Sigmoid colon (tissue), 7 donors: ENCODE data around the gene SLC25A51. TPM values are rescaled to one million over a fixed set of nuclear protein-coding genes. Genes with fewer than 3 reads are reported as not detected.

Experiments
- DNase-seq: peaks from one replicate; pipeline ENCODE4 v3.0.0-alpha.2; 2019
- H3K27ac ChIP-seq, 4 donors: fragments of 200-600 bp; sonication (generic); one replicate each; pipeline ENCODE4 v1.5.1; 2016 to 2019; ENCODE audit warnings: mild to moderate bottlenecking in 1 of 4
- H3K27me3 ChIP-seq, 3 donors: fragments of 200-600 bp; sonication (generic); one replicate each; pipeline ENCODE4 v1.5.1; 2019; ENCODE audit warnings: mild to moderate bottlenecking in 1 of 3
- H3K36me3 ChIP-seq, 4 donors: fragments of 200-600 bp; sonication (generic); one replicate each; pipeline ENCODE4 v1.5.1; 2016 to 2019
- H3K4me1 ChIP-seq, 4 donors: fragments of 200-600 bp; sonication (generic); one replicate each; pipeline ENCODE4 v1.5.1; 2017 to 2019
- H3K4me3 ChIP-seq, 4 donors: fragments of 200-600 bp; sonication (generic); one replicate each; pipeline ENCODE4 v1.5.1; 2017 to 2019; ENCODE audit warnings: mild to moderate bottlenecking in 2 of 4, moderate library complexity in 1 of 4
- H3K9me3 ChIP-seq, 4 donors: fragments of 200-600 bp in 3 of 4; sonication (generic) in 3 of 4; one replicate each; pipeline versions ENCODE4 v1.5.1 to v1.6.1; 2013 to 2019
- EP300 ChIP-seq, 4 donors: sonication (generic); formaldehyde crosslinking; IDR thresholded peaks; one replicate each; pipeline ENCODE4 v1.6.1; 2017; ENCODE audit warnings: antibody characterized with exemption in 4 of 4
- POLR2A ChIP-seq, 2 donors: fragments of 450-650 bp; IDR thresholded peaks; one replicate each; pipeline ENCODE4 v1.6.1; 2016; ENCODE audit warnings: antibody characterized with exemption in 2 of 2, mild to moderate bottlenecking in 2 of 2, moderate library complexity in 2 of 2
- POLR2AphosphoS5 ChIP-seq, 4 donors: sonication (generic); formaldehyde crosslinking; IDR thresholded peaks; one replicate each; pipeline ENCODE4 v1.6.1; 2017; ENCODE audit warnings: antibody characterized with exemption in 4 of 4
- WGBS, 2 donors: extraction: QIAGEN DNeasy Blood & Tissue Kit; methylation state at CpG; one replicate each; pipeline ENCODE4 v1.1.7; 2013; 5-methylcytosine and 5-hydroxymethylcytosine counted together
- intact Hi-C: fragments of 100-400 bp; cut with DNase I; formaldehyde crosslinking; loops from one replicate; pipeline ENCODE4 v1.15.1; 2023
- polyA plus RNA-seq, 3 donors: library from polyadenylated mRNA; stranded (reverse); fragments of 200-250 nt; gene quantifications; one replicate each; pipeline ENCODE4 v1.2.3, GENCODE V29; 2013
- total RNA-seq, 4 donors: library from RNA; depleted of rRNA; stranded (reverse); fragments of >200 nt; gene quantifications; one replicate each; pipeline ENCODE4 v1.1.0, GENCODE V29; 2016
- TF ChIP-seq, protein P1 (sequence below), 4 experiments: fragments of 450-650 bp in 3 of 4; fragments of 200-600 bp in 1 of 4; IDR thresholded peaks; one replicate each; pipeline ENCODE4 v1.5.1; 2016 to 2019; ENCODE audit warnings: antibody characterized with exemption in 4 of 4, mild to moderate bottlenecking in 3 of 4, moderate library complexity in 2 of 4
- donor health status: healthy with polysubstance abuse.
- donor health status: Bipolar disorder and iron deficiency.
- donor health status: healthy.

Gene SLC25A51
- total and polyA plus RNA-seq, 7 donors: 4.2 to 31.0 (median 19.3) TPM

DNA sequence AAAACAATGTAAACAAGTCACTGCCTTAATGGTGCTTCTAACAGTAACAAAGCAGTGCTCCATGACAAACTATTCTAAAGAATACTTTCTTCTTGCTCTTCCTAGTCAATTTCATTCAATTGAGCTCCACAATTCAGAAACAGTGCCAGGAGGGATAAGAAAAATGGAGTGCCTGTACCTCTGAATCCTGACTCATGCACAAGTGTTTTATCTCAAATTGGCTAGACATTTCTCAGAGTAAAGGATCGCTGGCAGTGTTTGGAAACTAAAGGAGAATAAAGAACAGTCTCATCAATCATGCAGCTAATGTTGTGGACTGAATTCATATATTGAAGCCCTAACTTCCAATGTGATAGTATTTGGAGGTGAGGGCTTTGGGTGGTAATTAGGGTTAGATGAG lies 27.6 kb downstream of the SLC25A51 start:
- Histone ChIP-seq H3K27me3 (no peaks in the 10 kb centered on the region), H3K36me3 (peaks cover 0 to 24% (median 0%) of the 10 kb centered on the region in 4 donors), H3K4me3 (no peak overlapping the region), H3K27ac (no peak overlapping the region), H3K4me1 (no peaks in the 10 kb centered on the region), H3K9me3 (no peaks in the 10 kb centered on the region)
- WGBS, 2 donors: 88 to 95% methylated on average over 1 of the region's 1 CpG
- TF ChIP-seq, protein P1, sequence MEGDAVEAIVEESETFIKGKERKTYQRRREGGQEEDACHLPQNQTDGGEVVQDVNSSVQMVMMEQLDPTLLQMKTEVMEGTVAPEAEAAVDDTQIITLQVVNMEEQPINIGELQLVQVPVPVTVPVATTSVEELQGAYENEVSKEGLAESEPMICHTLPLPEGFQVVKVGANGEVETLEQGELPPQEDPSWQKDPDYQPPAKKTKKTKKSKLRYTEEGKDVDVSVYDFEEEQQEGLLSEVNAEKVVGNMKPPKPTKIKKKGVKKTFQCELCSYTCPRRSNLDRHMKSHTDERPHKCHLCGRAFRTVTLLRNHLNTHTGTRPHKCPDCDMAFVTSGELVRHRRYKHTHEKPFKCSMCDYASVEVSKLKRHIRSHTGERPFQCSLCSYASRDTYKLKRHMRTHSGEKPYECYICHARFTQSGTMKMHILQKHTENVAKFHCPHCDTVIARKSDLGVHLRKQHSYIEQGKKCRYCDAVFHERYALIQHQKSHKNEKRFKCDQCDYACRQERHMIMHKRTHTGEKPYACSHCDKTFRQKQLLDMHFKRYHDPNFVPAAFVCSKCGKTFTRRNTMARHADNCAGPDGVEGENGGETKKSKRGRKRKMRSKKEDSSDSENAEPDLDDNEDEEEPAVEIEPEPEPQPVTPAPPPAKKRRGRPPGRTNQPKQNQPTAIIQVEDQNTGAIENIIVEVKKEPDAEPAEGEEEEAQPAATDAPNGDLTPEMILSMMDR (IDR thresholded peaks at IDR 0.05): no peak
- TF ChIP-seq POLR2AphosphoS5 (IDR thresholded peaks at IDR 0.05) (no peak), EP300 (IDR thresholded peaks at IDR 0.05) (no peak), POLR2A (IDR thresholded peaks at IDR 0.05) (no peak)
- DNase-seq: no peak
- intact Hi-C loops: no loop called here

DNA sequence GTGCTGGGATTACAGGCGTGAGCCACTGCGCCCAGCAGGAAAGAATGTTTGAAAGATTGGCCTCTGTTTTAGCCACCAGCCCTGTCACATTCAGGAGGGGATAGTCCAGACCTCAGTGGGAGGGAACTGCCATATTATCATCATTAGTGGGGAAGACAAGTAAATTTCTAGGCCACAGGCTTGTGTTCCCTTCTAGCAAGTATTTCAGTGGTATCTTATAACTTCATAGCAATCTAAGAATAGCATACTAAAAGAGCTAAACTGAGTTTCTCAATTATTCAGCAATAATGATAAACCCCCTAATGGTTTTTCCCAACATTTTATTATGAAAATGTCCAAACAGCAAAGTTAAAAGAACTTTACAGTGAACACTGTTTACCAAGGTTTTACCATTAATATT lies 30.0 kb downstream of the SLC25A51 start:
- Histone ChIP-seq H3K9me3 (no peaks in the 10 kb centered on the region), H3K4me3 (no peak overlapping the region), H3K4me1 (no peaks in the 10 kb centered on the region), H3K36me3 (peaks cover 0 to 10% (median 0%) of the 10 kb centered on the region in 4 donors), H3K27me3 (no peaks in the 10 kb centered on the region), H3K27ac (no peak overlapping the region)
- intact Hi-C loops: no loop called here
- no peak for DNase-seq
- no peak for TF ChIP-seq POLR2A (IDR thresholded peaks at IDR 0.05)
- 98 to 99% methylated on average over 2 of the region's 2 CpGs for WGBS, 2 donors

DNA sequence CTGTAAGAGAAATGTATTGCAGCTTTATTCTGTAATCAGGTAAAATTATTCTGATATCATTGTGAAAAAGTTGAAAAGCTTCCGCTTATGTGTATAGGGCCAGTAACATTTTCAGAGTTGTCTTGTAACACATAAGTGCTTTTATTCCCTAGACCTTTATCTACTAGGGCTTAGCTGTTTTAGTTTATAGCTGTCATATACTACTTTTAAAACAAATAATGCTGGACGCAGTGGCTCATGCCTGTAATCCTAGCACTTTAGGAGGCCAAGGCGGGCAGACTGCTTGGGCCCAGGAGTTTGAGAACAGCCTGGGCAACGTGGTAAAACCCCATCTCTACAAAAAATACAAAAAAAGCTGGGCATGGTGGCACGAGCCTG lies 33.1 kb downstream of the SLC25A51 start:
- WGBS, 2 donors: 15 to 58% methylated on average over 5 of the region's 5 CpGs
- no peak for TF ChIP-seq POLR2A (IDR thresholded peaks at IDR 0.05)
- TF ChIP-seq POLR2AphosphoS5 (IDR thresholded peaks at IDR 0.05): no peak
- TF ChIP-seq, protein P1 (IDR thresholded peaks at IDR 0.05): no peak
- TF ChIP-seq EP300 (IDR thresholded peaks at IDR 0.05): no peak
- no peaks in the 10 kb centered on the region for H3K4me1 ChIP-seq
- no peak for DNase-seq
- no peaks in the 10 kb centered on the region for H3K9me3 ChIP-seq
- intact Hi-C loops: no loop called here
- no peak overlapping the region for H3K27ac ChIP-seq
- H3K4me3 ChIP-seq: no peak overlapping the region
- peaks cover 0 to 14% (median 0%) of the 10 kb centered on the region in 4 donors for H3K36me3 ChIP-seq
- H3K27me3 ChIP-seq: no peaks in the 10 kb centered on the region

DNA sequence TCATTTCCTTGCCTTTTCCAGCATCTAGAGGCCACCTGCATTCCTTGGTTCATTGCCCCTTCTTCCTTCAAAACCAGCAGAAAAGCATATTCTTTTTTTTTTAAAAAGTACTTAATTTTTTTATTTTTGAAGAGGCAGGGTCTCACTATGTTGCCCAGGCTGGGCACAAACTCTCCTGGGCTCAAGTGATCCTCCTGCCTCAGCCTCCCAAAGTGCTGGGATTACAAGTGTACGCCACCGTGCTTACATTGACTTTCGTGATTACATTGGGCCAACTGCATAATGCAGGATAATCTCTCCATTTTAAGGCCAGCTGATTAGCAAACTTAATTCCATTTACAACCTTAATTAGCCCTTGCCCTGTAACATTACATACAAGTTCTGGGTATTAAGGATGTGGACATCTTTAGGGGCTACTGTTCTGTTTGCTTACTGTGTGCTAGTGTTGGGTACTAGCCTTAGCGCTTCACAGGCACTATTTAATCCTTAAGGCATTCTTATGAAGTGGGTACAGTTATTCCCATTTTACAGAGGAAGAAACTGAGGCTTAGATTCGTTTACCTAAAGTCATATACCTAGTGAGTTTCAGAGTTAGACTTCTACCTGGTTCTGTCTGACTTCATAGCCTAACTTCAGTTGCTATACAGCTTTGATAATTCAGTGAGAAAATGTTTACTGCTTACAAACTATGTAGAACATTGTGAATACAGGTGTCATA lies 33.7 kb downstream of the SLC25A51 start:
- Histone ChIP-seq H3K27ac (no peak overlapping the region), H3K27me3 (no peaks in the 10 kb centered on the region), H3K36me3 (peaks cover 0 to 14% (median 0%) of the 10 kb centered on the region in 4 donors), H3K9me3 (no peaks in the 10 kb centered on the region), H3K4me3 (no peak overlapping the region), H3K4me1 (no peaks in the 10 kb centered on the region)
- no peak for DNase-seq
- TF ChIP-seq EP300 (IDR thresholded peaks at IDR 0.05) (no peak), POLR2AphosphoS5 (IDR thresholded peaks at IDR 0.05) (no peak), POLR2A (IDR thresholded peaks at IDR 0.05) (no peak)
- TF ChIP-seq, protein P1 (IDR thresholded peaks at IDR 0.05): no peak
- intact Hi-C loops: no loop called here
- 83 to 93% methylated on average over 5 of the region's 5 CpGs for WGBS, 2 donors

DNA sequence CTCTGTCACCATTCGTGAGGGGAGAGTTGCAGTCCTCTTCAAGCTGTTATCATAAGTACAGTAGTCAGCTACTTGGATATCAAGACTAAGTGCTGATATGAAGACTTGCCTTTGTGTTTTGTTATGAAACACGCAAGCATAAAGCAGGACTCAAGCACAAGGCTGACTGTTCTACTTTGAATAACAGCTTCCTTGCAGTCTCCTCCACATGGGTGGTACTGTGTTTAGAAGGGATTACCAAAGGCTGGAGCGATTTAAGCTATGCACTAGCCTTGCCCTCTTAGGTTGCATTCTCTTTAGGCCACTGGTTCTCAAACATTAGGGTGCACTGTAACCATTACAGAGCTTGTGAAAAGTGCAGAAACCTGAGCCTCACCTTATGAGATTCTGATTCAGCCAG lies 41.4 kb downstream of the SLC25A51 start:
- Histone ChIP-seq H3K27ac (no peak overlapping the region), H3K4me3 (no peak overlapping the region), H3K36me3 (peaks cover 7 to 61% (median 11%) of the 10 kb centered on the region in 4 donors), H3K27me3 (no peaks in the 10 kb centered on the region), H3K4me1 (no peaks in the 10 kb centered on the region), H3K9me3 (no peaks in the 10 kb centered on the region)
- DNase-seq: no peak
- TF ChIP-seq EP300 (IDR thresholded peaks at IDR 0.05) (no peak), POLR2A (IDR thresholded peaks at IDR 0.05) (no peak), POLR2AphosphoS5 (IDR thresholded peaks at IDR 0.05) (no peak)
- TF ChIP-seq, protein P1 (IDR thresholded peaks at IDR 0.05): no peak
- 94 to 98% methylated on average over 3 of the region's 3 CpGs for WGBS, 2 donors
- intact Hi-C loops: no loop called here
